HG03432 (cell line): ENCODE measurements around the gene RALGAPA1.
"Not testable (repeated sequence)": the region's sequence is repeated elsewhere in the genome, so short reads cannot be mapped to it uniquely, and the experiment has no call there.

Source experiments
- ATAC-seq: cut with Tn5 transposase; IDR thresholded peaks from one replicate; pipeline ENCODE4 v1.9.1; 2021; ENCODE audit warnings: mild to moderate bottlenecking, moderate library complexity; ENCODE audit not compliant: unreplicated experiment

The RALGAPA1 gene

DNA sequence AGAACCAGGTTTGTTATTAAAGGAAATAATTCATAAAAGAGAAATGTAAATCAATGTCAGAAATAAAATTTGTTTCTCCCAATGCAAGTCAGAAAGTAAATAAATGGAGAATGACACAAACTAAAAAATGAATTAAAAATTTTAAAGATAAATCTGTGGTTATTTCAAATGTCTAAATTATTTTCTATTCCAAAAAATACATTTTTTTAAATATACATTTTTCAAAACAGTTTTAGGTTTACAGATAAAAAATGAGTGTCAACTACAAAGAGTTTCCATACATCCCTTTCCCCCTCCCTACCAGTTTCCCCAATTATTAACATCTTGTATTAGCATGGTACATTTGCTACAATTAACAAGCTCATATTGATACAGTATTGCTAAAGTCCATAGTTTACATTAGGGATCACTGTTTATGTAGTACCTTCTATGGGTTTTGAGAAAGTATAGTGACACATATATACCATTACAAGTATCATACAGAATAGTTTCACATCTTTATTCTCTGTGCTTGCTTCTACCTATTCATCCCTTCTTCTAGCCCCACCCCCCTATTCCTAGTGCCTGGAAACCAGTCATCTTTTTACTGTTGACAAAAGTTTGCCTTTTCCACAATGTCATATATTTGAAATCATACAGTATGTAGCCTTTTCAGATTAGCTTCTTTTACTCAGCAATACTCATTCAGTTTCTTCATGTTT, 104.2 kb downstream of the RALGAPA1 start:
- no peak for ATAC-seq

DNA sequence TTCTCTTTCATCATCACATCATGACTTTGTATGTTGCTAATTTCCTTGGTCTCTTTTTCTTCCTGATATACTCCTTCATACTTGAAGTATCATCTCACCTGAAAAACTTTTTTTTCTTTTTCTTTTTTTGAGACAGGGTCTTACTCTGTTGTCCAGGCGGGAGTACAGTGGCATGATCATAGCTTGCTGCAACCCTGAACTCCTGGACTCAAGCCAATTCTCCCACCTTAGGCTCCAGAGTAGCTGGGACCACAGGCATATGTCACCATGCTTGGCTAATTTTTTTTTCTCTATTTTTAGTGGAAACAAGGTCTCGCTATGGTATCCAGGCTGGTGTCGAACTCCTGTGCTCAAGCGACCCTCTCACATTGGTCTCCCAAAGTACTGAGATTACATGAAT, 107.6 kb downstream of the RALGAPA1 start:
- no peak for ATAC-seq

DNA sequence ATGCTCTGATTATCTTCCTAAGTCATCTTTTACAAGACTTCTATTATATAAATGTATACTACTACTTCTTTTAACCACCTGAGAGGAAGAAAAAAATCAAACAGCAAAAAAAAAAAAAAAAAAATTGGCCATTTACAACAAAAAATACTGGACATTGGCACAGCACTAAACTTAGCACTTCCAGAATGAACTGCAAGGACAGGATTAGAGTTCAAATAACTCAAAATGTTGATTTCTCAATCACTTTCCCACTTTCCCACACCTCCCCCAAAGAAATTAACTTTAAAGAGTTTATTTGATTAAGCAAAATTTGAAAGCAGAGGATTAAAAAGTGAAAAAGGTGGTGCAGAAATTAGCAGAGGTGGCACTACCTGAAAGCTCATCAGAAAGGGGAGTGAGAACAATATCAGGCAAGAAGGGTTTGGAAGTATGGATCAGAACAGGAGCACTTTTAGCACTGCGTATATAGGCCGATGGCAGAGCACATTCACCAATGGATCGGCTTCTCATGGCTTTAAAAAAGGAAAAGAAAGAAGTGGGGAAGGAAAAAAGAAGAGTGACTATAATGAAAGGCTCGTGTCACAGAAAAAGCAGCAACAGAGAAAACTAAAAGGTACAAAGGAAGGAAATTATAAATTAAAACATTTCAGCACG, 109.2 kb downstream of the RALGAPA1 start:
- no peak for ATAC-seq

DNA sequence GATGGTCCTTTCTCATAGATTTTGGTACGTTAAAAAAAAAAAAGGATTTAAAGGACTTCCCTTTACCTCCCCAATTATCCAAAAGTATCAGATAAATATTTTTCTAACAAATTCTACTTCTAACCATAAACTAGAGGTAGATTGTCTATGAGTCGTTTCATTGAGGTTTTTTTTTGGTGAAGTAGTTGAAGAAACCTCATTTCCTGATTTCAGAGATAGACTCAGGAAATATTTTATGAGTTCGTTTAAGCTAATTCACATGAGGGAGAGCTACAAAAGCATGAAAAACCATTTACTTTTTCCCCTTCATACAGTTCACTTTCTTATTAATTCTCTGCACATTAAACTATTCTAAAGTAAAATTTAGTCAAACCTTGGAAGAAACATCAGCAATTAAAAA, 112.5 kb downstream of the RALGAPA1 start:
- no peak for ATAC-seq

DNA sequence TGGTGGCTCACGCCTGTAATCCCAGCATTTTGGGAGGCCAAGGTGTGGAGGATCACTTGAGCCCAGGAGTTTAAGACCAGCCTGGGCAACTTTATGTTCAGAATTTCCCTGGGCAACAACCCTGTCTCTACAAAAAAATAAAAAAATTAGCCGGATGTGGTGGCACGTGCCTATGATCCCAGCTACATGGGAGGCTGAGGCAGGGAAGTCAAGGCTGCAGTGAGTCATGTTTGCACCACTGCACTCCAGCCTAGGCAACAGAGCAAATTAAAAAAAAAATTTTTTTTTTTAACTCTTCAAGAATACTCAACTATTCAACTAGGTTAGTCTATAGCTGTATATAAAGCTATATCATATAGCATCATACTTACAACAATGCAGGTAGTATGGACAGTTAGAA, 113.0 kb downstream of the RALGAPA1 start:
- ATAC-seq: no peak

DNA sequence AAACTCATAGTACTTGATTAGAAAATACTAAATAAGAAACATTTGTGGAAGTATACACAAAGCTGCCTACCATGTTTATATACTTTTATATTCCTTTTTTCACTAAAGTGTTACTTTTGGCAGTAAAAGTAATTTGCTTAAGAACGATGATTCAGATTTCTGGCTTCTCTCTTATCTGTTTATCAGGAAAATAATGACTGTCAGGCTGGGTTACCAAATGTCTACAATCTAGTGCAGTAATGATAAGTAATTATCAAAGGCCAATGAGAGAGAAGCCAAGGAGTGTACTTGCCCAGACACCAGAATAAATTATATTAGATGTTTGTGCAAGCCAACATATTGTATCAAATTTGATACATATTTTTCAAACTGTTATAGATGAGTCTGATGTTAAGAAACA, 113.4 kb downstream of the RALGAPA1 start:
- no peak for ATAC-seq

DNA sequence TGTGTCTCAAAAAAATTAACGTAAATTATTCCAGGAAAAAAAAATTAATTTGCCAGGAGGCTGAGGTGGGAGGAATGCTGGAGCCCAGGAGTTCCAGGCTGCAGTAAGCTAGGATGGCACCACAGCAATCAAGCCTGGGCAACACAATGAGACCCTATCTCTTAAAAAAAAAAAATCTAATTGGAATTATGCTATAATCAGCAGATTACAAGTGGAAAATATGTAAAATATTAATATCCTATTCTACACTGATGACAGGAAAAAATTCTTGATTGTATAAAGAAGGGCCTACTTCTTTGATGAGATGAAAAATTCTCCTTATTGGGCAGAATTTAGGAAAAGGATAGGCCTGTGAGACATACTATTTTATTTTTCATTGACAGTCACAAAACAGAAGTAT, 114.0 kb downstream of the RALGAPA1 start:
- ATAC-seq: no peak

DNA sequence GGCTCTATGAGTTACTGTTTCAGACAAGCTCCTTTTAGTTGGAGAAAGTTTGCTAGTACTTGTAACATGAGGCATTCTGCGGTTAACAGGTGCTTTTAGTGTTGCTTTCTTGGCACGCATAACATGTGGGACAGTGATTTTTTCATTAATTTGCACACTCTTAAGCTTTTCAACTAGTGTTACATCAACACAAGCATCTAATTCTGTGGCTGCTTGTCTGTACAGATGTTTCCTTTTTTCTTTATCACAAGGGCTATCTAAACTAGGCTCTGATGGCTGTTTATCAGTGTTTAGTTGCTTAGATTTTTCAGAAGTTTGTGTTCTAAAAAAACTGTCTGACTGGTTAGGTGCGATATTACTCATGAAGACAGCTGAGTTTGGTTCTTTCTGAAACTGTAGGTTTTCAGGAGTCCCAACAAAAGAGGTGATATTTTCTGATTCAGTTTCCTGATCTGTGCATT, 120.1 kb downstream of the RALGAPA1 start:
- peak; percentile 59 for ATAC-seq

DNA sequence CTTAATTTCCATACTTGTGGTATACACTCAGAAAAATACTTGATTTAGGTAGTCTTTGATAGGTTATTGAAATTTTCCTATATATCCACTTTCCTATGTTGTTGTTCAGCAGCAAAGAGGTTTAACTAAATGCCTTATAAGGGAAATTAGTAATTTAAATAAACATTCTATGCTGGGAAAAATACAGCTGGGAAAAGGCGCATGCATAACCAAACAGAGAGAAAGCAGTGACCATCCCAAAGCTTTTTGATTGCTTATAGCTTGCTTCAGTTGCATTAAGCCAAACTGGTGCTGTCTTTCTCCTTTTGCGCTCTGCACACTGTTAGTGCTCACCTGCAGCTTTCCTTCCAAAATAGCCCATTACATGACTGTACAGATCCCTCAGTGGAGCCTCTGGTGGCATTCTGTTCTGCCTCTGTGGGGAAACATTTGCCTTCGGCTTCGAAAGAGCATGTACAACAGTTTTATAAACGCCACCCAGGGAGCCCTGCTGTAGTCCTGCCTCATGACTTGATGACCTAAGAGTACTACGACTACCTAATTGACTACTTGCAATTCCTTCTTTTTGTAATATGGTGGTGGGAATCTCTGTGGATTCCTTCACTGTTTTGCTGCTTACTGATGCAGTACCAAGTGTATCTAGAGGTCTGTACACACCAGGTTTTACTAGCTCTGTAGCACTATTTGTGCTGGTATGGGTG, 120.8 kb downstream of the RALGAPA1 start:
- ATAC-seq: peak; percentile 13

DNA sequence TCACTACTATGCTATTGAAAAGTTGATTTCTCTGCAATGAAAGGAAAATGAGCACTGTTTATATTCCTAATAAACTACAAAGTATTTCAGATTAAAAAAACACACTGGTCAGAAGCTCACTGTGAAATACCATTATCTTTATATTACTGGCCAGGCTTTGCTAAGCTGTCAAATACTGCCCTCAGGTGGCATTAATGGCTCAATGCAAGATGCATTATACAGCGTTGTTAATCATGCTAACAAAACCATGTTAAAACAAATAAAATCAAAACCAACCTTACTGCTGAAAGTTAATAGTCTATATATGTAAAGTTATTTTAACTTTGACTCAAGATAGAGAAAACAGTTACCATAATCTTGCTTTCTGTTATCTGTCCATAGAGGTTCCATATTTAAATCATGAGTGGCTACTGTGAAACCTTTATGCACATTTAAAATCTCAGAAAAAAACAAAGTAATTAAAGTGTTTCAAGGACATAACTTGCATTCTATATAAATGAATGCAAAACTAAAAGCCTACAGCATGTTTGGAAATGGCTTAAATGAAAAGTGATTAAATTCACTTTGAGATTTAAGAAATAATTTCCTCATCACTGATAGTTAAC, 121.7 kb downstream of the RALGAPA1 start:
- ATAC-seq: peak; percentile 50

DNA sequence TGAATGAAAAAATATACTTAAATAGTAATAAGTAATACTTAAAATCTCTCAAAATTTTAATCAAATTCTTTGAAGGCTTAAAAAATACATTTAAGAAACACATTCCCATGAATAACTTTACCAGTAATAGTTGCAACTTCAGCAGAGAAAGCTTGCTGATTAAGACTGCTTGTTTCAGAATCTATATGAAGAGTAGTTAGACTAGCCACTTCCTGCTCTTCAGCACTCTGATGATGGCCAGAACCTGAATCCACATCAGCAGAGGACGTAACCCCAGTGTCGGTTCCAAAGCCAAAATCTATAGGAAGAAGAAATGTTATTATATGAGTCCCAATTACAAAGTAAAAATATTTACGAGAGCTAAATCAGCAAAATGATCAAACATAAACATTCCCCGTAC, 125.4 kb downstream of the RALGAPA1 start:
- ATAC-seq: not testable (repeated sequence)

DNA sequence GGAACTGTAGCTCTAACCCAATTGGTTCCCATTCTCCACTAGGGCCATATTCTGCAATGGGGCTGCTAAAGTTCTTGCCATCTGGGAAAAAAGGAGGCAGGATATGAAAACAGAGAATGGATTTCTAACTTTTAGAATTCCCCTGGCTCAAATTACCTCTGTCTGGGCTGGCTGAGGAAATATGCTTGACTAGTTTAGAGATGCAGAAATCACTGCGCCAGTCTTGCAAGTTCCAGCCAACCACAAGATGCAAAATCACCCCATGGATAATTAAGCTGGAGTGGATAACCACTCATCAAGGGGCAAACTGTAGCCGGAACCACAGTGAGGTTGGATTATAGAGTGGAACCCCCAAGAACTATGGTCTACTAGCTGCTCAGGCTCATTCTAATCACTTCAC, 126.3 kb downstream of the RALGAPA1 start:
- ATAC-seq: no peak

DNA sequence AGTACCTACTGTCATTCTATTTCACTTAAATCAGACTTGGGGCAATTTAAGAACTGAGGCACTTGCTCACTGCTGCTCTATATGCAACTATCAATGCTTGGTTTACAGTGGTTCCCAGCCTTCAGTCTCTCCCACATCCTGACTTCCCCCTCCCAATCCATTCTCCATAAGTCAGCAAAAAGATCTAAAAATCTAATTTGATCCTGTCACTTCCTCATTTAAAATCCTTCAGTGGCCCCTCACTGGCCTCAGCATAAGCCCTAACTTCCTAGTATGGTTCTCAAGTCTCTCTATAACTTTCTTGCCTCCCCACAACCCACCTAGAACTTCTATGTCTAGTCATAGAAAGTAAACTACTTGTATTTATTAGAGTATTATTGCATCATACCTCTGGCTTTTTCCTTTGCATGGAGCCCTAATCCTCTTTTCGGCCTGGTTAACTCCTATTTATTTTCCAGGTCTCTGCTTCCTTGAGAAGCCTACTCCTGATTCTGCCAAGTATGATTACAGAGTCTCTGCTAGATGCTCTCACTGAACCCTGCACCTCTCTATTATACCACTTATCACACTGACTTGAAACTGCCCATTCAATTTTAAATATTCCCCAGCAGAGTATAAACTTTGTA, 130.6 kb downstream of the RALGAPA1 start:
- no peak for ATAC-seq

DNA sequence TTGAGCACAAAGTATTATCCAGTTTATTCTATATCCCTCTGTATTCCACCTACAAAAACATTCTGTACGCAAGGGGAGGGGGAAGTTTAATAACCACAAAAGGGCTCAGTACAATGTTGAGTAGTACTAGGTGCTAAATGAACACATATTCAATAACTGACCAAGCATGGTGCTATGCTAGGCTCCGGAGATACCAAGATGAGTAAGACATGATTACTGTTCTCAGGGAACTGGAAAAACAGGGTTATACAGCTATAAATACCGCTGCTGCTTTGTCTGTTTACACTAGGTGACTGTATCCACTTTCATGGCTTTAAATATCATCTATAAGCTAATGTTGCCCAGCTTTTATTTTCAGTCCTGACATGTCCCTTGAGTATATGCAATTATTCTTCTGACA, 139.3 kb downstream of the RALGAPA1 start:
- ATAC-seq: no peak

DNA sequence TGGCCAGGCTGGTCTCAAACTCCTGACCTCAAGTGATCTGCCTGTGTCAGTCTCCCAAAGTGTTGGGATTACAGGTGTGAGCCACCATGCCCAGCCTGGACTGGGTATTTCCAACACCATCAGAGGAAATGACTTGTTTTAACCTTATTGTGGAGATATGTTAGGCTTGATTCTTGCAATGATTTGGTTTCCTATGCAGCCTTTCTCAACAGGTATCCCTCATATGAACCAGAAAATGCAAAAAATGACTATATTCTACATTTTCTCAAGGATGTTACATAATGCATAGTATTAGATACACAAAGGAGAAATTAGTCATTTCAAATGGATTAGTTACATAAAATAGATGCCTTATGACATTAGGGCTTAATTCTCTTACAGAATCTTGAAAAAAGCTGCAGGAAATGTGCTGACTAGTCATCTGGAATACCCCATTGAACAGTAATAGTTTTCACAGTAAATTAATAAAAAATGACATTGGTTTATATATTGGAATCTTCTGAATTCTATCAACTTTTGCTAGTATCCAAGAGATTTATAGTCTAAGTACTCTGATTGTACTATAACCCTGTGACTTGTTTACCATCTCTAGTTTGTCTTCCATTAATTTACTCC, 142.6 kb downstream of the RALGAPA1 start:
- ATAC-seq: no peak

DNA sequence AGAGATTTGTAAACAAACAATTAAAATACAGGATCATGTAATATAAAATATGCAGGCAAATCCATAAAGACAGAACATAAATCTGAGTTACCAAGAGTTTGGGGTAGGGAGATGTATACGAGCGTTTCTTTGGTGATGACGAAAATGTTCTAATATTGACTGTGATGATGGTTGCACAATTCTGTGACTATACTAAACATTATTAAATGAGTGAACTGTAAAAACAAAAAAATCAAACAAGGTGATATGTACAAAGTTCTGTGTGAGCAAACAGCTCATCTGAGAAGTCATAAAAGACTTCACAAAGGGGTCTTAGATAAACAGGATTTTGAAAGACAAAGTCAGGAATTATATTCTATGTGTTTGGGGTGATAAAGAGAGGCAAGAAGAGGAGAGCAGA, 147.2 kb downstream of the RALGAPA1 start:
- ATAC-seq: no peak

DNA sequence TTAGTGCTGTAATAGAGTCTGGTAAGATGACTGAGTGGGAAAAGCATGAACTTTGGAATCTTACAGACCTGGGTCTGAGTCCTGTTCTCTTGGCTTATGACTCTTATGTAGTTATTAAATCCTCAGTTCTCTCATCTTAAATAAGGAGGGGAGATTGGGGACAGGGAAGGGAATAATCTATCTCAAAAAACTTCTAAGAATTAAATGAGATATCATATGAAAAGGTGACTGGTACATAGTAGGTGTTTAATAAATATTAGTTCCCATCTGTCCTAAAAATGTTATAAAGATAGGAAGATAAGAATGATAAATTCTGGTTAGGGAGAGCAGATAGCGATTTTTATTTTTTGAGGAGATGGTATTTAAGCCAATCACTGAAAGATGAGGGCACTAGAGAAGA, 156.1 kb downstream of the RALGAPA1 start:
- no peak for ATAC-seq

DNA sequence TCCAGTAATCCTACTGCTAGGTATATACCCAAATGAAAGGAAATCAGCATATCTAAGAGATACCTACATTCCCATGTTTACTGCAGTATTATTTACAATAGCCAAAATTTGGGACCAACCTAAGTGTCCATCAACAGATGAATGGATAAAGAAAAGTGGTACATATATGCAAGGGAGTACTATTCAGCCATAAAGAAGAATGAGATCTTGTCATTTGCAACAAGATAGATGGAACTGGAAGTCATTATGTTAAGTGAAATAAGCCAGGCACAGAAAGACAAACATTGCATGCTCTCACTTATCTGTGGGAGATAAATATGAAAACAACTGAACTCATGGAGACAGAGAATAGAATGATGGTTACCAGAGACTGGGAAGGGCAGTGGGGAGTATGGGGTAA, 165.6 kb downstream of the RALGAPA1 start:
- ATAC-seq: no peak

DNA sequence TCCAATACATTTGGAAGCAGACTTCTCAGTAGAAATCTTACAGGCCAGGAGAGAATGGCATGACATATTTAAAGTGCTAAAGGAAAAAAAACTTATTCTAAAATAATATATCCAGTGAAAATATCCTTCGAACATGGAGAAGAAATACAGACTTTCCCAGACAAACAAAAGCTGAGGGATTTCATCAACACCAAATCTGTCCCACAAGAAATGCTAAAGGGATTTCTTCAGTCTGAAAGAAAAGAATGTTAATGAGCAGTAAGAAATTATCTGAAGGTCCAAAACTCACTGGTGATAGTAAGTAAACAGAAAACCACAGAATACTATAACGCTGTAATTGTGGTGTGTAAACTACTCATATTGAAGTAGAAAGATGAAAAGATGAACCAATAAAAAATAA, 171.2 kb downstream of the RALGAPA1 start:
- no peak for ATAC-seq

DNA sequence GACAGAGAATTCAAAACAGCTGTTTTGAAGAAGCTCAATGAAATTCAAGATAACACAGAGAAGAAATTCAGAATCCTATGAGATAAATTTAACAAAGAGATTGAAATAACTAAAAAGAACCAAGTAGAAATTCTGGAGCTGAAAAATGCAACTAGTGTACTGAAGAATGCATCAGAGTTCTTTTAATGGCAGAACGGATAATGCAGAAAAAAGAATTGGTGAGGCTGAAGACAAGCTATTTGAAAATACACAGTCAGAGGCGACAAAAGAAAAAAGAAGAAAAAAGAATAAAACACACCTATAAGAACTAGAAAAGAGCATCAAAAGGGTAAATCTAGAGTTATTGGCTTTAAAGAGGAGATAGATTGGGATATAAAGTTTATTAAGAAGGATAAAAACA, 171.8 kb downstream of the RALGAPA1 start:
- ATAC-seq: no peak

DNA sequence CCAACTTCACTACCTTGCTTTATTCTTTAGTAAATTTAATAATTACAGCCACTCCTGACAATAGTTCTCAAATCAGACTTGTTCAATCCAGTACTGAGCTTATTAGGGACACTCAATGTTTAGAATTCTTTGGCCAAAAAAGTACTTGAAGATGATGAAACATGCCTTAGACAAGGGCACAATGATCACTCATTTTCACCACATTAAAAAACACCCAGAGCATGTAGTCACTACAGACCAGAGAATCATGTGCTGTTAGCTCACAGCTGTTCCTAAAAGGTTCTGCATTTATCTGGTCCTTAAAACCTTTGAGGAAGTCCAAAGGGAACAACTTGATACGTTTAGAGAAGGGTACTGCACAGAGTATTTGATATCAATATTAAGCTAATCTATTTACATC, 176.4 kb downstream of the RALGAPA1 start:
- no peak for ATAC-seq
